Measurements from ENCODE around the gene TNFSF4. TPM values are rescaled to one million over a fixed set of nuclear protein-coding genes. Genes with fewer than 3 reads are reported as not detected.

TNFSF4 gene
- total RNA-seq, 2 donors from 2014 or later, result 0.44 to 1.1 TPM

- peak overlapping the region; percentile 10 for H3K27ac ChIP-seq
- intact Hi-C loops (cut with DNase I), result no loop called here
- H3K9ac ChIP-seq (ENCODE audit: low read depth in 2 of 2, low read length in 2 of 2), result no peak overlapping the region
- no peaks in the 10 kb centered on the region for H3K36me3 ChIP-seq
- H3K4me1 ChIP-seq, result no peaks in the 10 kb centered on the region
- no peak overlapping the region for H3K4me3 ChIP-seq
- no peaks in the 10 kb centered on the region for H3K27me3 ChIP-seq
- DNase-seq, result peak; percentile 57
- no peak for TF ChIP-seq CTCF (IDR thresholded peaks at IDR 0.05)
- H3K9me3 ChIP-seq, result no peaks in the 10 kb centered on the region
Observed at GRCh38 chr1:173210283-173210682, 3.2 kb upstream of the TNFSF4 start.

GRCh38 chr1:173208868-173209267, 1.7 kb upstream of the TNFSF4 start:
- no peak for DNase-seq
- no peaks in the 10 kb centered on the region for H3K9me3 ChIP-seq
- no peaks in the 10 kb centered on the region for H3K27me3 ChIP-seq
- H3K27ac ChIP-seq, result no peak overlapping the region
- no peaks in the 10 kb centered on the region for H3K4me1 ChIP-seq
- no peak for TF ChIP-seq CTCF (IDR thresholded peaks at IDR 0.05)
- H3K9ac ChIP-seq (ENCODE audit: low read depth in 2 of 2, low read length in 2 of 2), result no peak overlapping the region
- no peak overlapping the region for H3K4me3 ChIP-seq
- no peaks in the 10 kb centered on the region for H3K36me3 ChIP-seq
- intact Hi-C loops (cut with DNase I), result no loop called here

- no peaks in the 10 kb centered on the region for H3K27me3 ChIP-seq
- H3K9ac ChIP-seq (ENCODE audit: low read depth in 2 of 2, low read length in 2 of 2), result no peak overlapping the region
- H3K4me1 ChIP-seq, result no peaks in the 10 kb centered on the region
- H3K4me3 ChIP-seq, result no peak overlapping the region
- no peak for TF ChIP-seq CTCF (IDR thresholded peaks at IDR 0.05)
- H3K27ac ChIP-seq, result no peak overlapping the region
- H3K9me3 ChIP-seq, result no peaks in the 10 kb centered on the region
- intact Hi-C loops (cut with DNase I), result no loop called here
- no peak for DNase-seq
- no peaks in the 10 kb centered on the region for H3K36me3 ChIP-seq
Observed at GRCh38 chr1:173208146-173208545, 1.0 kb upstream of the TNFSF4 start.

GRCh38 chr1:173205146-173206051, 1.7 kb downstream of the TNFSF4 start:
- H3K36me3 ChIP-seq, result no peaks in the 10 kb centered on the region
- H3K9ac ChIP-seq (ENCODE audit: low read depth in 2 of 2, low read length in 2 of 2), result no peak overlapping the region
- H3K9me3 ChIP-seq, result no peaks in the 10 kb centered on the region
- DNase-seq, result no peak
- H3K27me3 ChIP-seq, result no peaks in the 10 kb centered on the region
- H3K4me1 ChIP-seq, result no peaks in the 10 kb centered on the region
- no peak overlapping the region for H3K27ac ChIP-seq
- TF ChIP-seq CTCF (IDR thresholded peaks at IDR 0.05), result no peak
- intact Hi-C loops (cut with DNase I), result no loop called here
- H3K4me3 ChIP-seq, result no peak overlapping the region

- no peaks in the 10 kb centered on the region for H3K9me3 ChIP-seq
- no peak for TF ChIP-seq CTCF (IDR thresholded peaks at IDR 0.05)
- no peak overlapping the region for H3K9ac ChIP-seq (ENCODE audit: low read depth in 2 of 2, low read length in 2 of 2)
- intact Hi-C loops (cut with DNase I), result no loop called here
- H3K27ac ChIP-seq, result no peak overlapping the region
- no peaks in the 10 kb centered on the region for H3K36me3 ChIP-seq
- no peaks in the 10 kb centered on the region for H3K4me1 ChIP-seq
- H3K4me3 ChIP-seq, result no peak overlapping the region
- H3K27me3 ChIP-seq, result no peaks in the 10 kb centered on the region
- no peak for DNase-seq
Observed at GRCh38 chr1:173204693-173205092, 2.4 kb downstream of the TNFSF4 start.
